ENCODE data around the gene RAB7B.

Gene RAB7B

GRCh38 chr1:205973377-205974232 lies 29.6 kb downstream of the RAB7B start:
- no peak overlapping the region for H2AFZ ChIP-seq
- no peak for TF ChIP-seq CTCF (IDR thresholded peaks at IDR 0.05)
- no peaks in the 10 kb centered on the region for H3K27me3 ChIP-seq (ENCODE audit: control insufficient read depth, insufficient read depth, low read length)
- no peak overlapping the region for H3K4me3 ChIP-seq (ENCODE audit: low read depth, low read length)
- no peaks in the 10 kb centered on the region for H3K36me3 ChIP-seq (ENCODE audit: control insufficient read depth, insufficient read depth, low read length)
- no peaks in the 10 kb centered on the region for H3K79me2 ChIP-seq
- H3K4me2 ChIP-seq (ENCODE audit: low read length) = no peak overlapping the region
- H3K4me1 ChIP-seq = peaks cover 11% of the 10 kb centered on the region
- no peak overlapping the region for H3K27ac ChIP-seq
- H3K9ac ChIP-seq = no peak overlapping the region
- no peaks in the 10 kb centered on the region for H3K9me3 ChIP-seq (ENCODE audit: control insufficient read depth, low read length)

- no peak overlapping the region for H3K9ac ChIP-seq
- no peaks in the 10 kb centered on the region for H3K9me3 ChIP-seq (ENCODE audit: control insufficient read depth, low read length)
- H2AFZ ChIP-seq = no peak overlapping the region
- no peaks in the 10 kb centered on the region for H3K79me2 ChIP-seq
- H3K4me1 ChIP-seq = peaks cover 11% of the 10 kb centered on the region
- H3K27me3 ChIP-seq (ENCODE audit: control insufficient read depth, insufficient read depth, low read length) = no peaks in the 10 kb centered on the region
- no peak overlapping the region for H3K4me2 ChIP-seq (ENCODE audit: low read length)
- no peak overlapping the region for H3K4me3 ChIP-seq (ENCODE audit: low read depth, low read length)
- no peak for TF ChIP-seq CTCF (IDR thresholded peaks at IDR 0.05)
- H3K36me3 ChIP-seq (ENCODE audit: control insufficient read depth, insufficient read depth, low read length) = no peaks in the 10 kb centered on the region
- no peak overlapping the region for H3K27ac ChIP-seq
Measured at GRCh38 chr1:205972491-205973168, 30.6 kb downstream of the RAB7B start.

DNA sequence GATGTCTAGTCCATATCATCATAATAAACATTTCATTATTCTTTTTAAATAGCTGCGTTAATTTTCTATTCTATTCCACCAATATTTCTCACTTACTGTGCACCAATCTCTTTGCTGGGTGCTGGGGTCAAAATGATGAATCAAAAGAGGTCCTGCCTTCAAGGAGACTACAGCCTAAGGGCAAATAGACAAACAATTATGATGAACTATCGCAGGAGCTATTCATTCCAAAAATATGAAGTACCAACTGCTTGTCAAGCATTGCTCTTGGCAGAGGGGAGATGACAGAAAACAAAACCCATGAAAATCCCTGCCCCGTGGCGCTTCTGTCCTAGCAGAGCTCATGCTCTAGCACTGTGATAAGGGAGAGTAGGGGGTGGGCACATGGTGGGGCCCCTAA lies 31.1 kb downstream of the RAB7B start:
- TF ChIP-seq CTCF (IDR thresholded peaks at IDR 0.05) = no peak
- Histone ChIP-seq H3K4me3 (ENCODE audit: low read depth, low read length) (no peak overlapping the region), H3K36me3 (ENCODE audit: control insufficient read depth, insufficient read depth, low read length) (no peaks in the 10 kb centered on the region), H3K9me3 (ENCODE audit: control insufficient read depth, low read length) (no peaks in the 10 kb centered on the region), H3K4me2 (ENCODE audit: low read length) (no peak overlapping the region), H2AFZ (no peak overlapping the region), H3K79me2 (no peaks in the 10 kb centered on the region), H3K9ac (no peak overlapping the region), H3K27ac (no peak overlapping the region), H3K27me3 (ENCODE audit: control insufficient read depth, insufficient read depth, low read length) (no peaks in the 10 kb centered on the region), H3K4me1 (peaks cover 9% of the 10 kb centered on the region)

GRCh38 chr1:205971082-205971481 lies 32.1 kb downstream of the RAB7B start:
- Histone ChIP-seq H3K4me1 (peaks cover 8% of the 10 kb centered on the region), H3K27me3 (ENCODE audit: control insufficient read depth, insufficient read depth, low read length) (no peaks in the 10 kb centered on the region), H2AFZ (no peak overlapping the region), H3K4me3 (ENCODE audit: low read depth, low read length) (no peak overlapping the region), H3K9me3 (ENCODE audit: control insufficient read depth, low read length) (no peaks in the 10 kb centered on the region), H3K4me2 (ENCODE audit: low read length) (no peak overlapping the region), H3K79me2 (no peaks in the 10 kb centered on the region), H3K9ac (no peak overlapping the region), H3K27ac (peak overlapping the region; percentile 77), H3K36me3 (ENCODE audit: control insufficient read depth, insufficient read depth, low read length) (no peaks in the 10 kb centered on the region)
- TF ChIP-seq CTCF (IDR thresholded peaks at IDR 0.05) = no peak
